SHP77 treated with DMSO at 0.1 percent for 48 hours (cell line): ENCODE data around the gene STAT4.
"Not testable (repeated sequence)": the region's sequence is repeated elsewhere in the genome, so short reads cannot be mapped to it uniquely, and the experiment has no call there.

Experiments used
- DNase-seq: peaks from one replicate; lab custom pipeline; 2025; lab: John Stamatoyannopoulos, UW

The STAT4 gene

DNA sequence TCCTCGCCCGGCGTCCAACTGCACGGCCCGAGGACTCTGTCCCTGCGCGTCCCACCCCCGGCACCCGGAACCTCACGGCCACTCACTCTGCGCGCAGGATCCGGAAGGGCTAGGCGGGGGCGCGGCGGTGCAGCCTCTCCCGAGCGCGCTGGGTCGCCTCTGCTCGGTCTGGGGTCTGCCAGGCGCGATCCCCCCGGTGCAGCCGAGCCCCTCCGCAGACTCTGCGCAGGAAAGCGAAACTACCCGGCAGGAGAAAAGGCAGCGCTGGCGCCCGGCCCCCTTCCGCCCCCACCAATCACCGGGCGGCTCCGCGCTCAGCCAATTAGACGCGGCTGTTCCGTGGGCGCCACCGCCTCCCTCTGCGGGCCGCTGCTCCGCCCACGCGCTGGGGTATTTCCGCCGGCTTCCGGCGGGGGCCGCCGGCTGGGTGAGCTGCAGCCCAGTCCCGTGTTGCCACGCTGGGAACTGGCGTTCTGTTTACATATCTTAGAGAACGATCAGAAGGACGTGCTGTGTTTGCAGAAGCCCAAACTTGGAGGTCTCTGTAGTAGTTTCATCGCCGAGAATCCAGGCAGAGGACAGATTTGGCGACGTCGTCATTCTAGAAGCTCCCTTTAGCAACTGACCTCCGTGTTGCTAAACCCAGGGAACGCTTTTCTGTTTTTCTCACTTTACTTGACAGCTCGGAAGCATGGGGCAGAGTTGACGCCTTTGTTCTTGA is 136.7 kb downstream of the STAT4 start, which contains the start of gene STAT1:
TSS of gene STAT1 (minus strand) at position 240 of the 721 bp plus-strand sequence. CDS start 4,168 bp downstream, outside the sequence.
- peak; percentile 85 for DNase-seq

DNA sequence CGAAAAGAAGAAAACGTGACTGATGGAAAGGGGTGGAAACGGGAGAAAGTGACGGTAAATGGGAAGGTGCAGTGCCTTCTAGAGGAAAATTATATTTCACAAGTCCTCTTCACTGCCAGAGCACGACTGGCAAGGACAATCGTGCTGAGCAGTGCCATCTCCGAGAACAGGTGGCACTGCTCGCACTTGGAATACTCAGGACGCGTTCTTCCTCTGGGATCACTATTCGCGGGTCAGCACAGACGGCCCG is 137.2 kb downstream of the STAT4 start:
- no peak for DNase-seq

DNA sequence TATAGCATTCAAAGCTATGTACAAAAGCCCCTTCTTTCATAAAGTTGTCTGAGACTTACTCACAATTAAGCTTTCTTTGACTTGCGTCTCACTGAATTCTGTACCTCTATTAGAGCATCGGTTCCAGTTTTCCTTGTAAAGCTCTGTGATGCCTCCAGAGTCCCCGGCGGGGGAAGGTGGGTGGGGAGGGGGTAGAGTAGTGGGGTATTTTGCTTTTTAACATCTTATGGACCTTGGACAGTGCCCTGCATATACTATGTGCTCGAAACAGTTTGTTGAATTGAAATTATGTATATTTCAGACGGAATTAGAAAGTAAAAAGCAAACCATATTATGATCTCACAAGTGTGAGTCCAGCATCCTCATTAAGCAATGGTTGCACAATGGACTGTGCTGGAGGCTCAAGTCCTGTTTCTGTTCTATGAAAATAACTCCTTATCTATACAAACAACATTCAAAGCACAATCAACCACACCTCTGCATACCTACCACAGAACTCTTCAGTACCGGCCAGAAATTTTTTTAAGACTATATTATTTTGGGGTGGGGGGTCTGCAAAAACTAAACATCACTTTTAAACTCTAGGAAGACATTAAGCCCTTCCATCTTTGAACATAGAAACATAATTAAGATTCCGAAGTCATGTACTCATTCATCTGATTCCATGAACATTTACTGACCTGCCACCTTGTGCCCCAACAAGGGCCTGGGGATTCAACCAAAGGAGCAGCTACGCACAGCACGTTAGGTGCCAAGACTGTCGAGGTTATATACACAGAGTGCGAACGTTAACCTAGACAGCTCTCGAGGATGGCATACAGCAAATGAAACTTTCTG is 137.7 kb downstream of the STAT4 start:
- DNase-seq, result no peak

DNA sequence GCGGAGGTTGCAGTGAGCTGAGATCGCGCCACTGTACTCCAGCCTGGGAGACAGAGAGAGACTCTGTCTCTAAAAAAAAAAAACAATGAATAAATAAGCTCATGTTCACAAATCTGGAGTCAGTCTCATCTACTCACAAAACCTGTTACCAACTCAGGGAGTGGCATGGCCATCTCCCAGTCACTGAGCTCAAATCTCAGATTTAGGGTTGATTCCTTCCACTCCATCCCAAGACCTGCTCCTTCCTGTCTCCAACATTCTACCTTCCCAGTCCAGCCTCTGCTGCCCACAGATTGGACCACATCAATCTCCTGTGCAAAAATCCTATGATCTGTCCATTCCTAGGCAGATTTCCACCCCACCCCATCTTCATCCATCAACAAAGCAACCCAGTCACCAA is 138.4 kb downstream of the STAT4 start:
- DNase-seq, result no peak

DNA sequence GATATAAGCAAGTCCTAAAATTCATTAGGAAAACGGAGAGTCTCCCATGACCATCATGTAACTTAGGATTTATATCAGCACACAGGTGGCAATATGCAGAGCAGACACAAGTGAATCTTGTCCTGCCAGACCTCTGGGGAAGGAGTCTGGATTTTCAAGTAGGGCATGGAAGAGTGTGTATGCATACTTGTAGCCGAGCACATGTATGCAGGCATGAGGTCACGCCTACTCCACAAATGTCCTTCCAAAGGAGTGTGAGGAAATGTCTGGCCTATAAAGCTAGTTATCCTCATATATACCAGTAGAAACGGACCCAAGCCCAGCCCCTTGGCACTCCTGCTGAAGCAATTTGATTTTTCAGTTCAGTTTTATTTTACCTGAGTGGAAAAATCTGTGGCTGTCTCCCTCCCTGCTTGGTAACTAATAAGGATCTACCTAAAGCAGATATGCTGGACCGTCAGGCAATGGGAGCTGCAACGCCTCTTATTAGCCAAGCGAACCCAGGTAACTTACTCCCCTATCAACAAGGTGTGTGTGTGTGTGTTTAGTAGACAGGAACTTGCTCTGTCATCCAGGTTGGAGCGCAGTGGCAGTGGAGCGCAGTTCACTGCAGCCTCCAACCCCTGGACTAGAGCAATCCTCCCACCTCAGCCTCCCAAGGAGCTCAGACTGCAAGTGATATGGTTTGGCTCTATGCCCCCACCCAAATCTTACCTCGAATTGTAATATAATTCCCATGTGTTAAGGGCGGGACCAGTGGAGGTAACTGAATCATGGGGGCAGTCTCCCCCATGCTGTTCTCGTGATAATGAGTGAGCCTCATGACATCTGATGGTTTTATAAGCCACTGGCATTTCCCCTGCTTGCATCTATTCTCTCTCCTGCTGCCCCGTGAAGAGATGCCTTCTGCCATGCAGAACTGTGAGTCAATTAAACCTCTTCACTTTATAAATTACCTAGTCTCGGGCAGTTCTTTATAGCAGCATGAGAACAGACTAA is 139.6 kb downstream of the STAT4 start:
- no peak for DNase-seq

DNA sequence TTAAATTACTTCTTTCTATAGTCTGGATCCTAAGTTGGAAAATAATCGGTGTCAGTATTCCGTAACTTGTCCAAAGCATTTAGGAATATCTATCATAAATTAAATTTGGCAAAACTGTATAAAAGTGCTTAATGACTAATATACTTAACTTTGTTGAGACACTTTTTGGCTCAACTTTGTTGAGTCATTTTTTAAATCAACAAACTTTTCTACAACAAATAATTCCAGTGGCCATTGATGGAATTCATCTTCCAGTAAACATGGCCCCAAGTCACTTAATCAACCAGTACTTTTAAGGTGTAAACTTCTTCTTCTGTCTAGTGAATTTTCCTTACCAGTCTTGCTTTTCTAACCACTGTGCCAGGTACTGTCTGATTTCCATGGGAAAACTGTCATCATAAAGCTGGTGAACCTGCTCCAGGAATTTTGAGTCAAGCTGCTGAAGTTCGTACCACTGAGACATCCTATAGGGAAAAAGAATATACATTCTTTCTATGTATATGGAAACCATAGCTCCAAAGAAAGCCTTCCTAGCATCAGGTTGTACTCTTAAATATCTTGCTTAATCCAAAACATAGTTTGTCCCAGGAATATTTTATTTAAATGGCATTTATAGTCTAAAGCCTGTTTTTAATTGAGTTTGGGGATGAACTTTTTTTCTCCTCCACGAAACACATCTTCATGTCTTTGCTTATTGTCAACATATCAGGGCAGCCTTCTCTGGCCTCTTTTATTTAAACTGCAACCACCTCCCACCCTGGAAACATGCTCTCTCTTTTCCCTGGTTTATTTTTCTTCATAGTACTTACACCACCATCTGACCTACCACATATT is 141.0 kb downstream of the STAT4 start:
- DNase-seq, result no peak

DNA sequence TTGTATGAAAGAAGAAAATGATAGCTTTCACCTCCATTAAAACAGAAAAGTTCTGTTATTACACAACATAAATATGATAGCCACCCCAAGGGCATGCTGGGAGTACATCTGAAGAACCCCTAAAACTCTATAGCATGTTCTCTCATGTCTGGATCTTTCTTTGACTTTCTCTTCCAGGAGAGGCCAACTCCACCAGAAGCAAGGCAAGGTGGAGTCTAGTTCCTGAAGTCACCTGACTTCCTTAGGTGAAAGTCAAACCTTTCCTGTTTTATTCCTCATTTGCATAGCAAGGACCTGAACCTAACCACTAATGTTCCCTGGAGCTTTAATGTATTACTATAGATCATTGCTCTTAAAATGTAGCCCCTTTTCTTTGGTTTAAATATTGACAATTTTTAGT is 142.5 kb downstream of the STAT4 start:
- DNase-seq, result no peak

DNA sequence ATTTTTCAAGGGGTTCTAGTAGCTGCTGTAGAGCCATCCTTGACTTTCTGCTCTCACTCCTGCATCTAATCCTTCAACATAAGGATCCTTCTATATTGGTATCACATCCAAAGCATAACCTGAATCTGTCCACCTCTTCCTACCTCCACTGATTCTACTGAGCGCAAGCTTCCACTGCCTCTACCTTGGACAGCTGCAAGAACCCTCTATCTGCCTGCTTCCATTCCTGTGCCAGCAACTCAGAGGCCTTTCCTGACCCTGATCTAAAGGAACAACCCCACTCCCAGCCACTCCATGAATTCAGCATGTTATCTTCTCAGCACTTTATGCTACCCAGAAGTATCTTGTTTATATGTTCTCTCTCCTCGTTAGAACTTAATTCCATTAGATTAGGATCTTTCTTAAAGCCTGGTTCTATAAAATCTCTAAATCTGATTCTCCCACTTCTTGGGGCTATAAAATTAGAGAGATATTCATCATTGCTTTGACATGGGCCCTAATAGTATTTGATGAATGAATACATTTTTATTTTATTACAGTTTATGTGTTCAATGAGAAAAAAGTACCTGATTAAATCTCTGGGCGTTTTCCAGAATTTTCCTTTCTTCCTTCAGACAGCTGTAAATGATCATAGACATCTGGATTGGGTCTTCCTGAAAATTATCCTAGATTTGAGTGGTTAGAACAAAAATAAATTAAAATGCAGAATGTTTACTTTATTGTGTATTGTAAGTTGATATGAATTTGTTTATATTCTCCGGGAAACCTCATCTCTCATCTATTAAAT is 143.6 kb downstream of the STAT4 start:
- no peak for DNase-seq

DNA sequence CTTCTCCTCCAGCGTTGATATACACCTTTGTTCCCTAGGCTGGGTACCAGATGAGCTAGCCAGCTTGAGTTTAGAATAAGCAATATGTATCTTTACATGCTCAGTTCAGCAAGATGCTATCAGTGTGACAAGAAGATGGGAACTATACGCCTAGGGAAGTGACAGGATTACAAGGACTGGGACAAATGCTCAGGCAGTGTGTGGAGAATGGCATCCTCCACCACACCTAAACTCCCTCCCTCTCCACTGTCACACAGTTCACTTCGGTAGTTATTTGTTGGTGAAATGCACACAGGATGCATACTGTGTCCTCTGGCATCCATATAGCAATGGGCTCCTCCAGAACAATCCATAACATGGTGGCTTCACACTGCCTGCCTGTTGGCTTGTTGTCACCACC is 144.5 kb downstream of the STAT4 start:
- no peak for DNase-seq

DNA sequence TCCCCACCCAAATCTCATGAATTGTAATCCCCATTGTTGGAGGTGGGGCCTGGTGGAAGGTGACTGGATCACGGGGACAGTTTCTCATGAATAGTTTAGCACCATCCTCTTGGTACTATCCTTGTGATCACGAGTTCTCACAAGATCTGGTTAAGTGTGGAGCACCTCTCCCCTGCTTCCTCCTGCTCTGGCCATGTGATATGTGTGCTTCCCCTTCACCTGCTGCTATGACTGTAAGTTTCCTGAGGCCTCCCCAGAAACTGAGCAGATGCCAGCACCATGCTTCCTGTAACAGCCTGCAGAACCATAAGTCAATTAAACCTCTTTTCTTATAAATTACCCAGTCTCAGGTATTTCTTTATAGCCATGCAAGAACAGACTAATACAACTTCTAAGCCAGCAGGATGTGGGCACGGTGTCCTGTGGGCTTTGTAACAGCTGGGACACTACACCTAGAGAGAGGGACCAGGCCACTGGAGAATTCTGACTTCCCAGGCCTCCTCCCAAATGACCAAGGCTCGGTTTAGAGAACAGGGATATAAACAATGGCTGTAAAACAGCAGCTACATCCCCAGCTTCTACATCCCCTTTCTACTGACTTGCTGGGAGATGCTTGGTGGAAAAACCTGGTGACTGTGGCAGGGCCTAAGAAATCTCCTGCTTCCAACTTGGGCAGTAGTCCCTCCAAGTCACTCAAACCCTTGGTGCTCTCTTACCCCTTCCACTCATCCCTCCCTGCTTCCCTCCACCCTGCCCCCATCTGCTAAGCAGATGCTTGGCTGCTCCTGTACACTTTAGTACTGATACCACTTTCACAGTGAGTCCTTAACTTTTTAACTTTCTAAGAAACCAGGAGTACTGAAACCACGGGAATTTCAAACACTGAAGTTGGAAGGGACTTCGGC is 147.1 kb downstream of the STAT4 start:
- no peak for DNase-seq

DNA sequence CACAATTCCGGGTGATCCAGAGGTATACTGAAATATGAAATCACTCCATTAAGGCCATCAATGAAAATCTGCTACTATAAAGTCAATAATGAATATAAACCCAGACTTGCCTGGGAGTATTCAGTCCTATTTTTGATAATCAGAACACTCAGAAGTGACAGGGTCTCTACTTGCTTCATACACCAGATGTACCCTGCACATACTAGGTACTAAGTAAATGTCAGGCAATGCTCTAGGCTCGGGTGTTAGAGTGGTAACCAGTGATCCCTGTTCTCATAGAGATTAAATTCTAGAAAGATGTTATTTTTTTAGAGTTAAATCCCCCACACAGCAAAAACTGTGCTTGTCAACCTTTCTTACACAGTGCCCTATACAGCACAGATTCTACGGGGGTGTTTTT is 149.2 kb downstream of the STAT4 start:
- DNase-seq, result no peak

DNA sequence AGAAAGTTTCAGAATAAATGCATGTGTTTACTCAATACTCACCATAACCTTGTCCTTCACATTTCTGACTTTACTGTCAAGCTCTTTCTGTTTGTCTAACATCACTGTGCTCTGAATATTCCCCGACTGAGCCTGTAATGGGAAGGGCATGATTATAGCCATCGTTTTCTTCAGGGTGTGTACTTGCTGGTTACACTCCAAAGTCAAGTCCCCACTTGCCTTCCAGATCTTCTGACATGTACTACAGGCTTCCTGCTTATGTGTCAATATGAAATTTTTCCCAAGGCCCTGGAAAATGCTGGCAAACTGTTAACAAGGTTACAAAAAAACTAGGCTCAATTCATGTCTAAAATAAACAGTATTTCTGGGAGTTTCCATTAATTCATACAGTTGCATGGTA is 149.8 kb downstream of the STAT4 start:
- no peak for DNase-seq

DNA sequence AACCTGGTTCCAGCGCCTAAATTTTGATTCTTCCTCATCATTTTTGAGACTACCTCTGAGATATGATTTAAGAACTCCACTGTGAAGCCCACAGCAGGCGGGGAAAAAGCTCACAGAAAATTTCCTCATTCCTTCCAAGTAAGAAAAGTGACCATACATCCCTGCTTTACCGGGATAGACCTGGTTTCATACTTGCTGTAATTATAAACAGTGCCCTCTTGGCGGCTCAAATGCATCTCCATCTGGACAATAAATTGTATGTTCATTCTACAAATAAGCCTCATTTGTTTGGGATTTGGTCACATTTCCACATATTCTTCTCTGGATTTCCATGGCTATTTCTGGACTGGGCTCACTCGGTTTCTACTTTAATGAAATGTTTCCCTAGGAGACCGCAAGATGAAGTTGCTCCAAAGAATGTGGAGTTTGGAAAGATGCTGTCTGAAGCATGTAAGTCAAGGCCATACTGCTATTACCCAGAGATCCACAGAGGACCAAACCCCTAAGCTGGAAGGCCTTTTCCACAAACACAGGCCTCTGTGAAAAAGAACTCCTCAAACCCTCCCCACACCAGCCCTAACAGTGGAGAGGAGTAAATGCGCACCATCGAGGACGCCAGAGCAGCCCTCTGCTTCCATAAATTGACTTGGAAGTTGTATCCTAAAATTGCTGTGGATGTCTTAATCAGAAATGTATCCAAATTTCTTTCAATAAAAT is 150.7 kb downstream of the STAT4 start:
- no peak for DNase-seq

DNA sequence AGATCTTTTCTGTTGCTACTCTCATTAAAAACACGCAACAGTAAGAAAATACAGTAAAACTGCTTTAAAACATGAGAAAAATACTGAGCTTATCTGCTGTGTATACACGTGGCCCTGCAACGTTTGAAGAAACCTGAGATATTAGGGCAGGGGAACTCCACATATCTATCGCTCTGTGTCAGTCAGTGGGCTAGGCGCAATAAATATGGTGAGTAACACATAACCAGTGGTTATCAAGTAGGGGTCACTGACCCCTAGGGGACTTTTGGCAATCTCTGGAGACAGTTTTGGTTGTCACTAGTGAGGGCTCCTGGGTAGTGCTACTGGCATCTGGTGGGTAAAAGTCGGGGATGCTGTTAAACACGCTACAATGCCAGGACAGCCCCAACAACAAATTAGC is 151.7 kb downstream of the STAT4 start:
- no peak for DNase-seq

DNA sequence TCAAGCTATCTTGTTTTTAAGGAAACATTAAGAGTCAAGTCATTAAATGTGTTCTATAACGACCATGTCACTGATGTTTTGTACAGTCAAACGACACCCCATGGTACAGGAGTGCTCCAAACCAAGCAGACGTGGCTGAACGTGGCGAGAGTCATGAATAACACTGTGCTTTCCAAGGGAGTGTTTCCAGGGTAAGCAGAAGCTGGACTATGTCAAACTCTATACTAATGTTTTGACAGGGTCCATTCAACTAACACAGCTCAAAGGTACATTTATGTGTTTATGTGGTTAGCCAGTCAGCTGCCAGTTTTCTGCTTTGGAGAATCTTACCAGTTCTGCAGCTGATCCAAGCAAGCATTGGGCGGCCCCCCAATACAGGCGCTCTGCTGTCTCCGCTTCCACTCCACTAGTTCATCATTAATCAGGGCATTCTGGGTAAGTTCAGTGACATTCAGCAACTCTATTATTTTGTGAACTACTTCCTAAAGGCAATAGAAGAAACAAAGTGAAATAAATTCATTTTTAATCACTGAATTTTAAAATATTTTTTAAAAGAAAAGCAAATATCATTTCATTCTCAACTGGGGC is 153.2 kb downstream of the STAT4 start:
- no peak for DNase-seq

DNA sequence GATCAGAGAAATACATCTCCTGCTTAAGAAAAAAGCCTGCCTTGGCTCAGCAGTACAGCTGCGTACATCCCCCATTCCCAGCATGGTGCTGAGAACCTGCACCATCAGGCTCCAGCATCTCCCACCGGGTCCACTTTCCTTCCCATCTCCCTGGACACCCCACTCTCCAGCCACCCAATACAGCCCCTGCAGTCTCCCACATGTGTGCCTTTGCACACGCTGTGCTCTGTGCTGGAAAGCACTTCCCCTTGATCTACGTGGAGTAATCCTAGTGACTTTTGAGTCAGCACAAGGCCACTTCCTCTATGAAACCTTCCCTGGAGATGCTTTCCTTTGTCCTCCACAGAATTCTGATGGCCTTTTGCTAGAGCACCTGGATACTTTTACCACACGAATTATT is 153.8 kb downstream of the STAT4 start:
- no peak for DNase-seq

DNA sequence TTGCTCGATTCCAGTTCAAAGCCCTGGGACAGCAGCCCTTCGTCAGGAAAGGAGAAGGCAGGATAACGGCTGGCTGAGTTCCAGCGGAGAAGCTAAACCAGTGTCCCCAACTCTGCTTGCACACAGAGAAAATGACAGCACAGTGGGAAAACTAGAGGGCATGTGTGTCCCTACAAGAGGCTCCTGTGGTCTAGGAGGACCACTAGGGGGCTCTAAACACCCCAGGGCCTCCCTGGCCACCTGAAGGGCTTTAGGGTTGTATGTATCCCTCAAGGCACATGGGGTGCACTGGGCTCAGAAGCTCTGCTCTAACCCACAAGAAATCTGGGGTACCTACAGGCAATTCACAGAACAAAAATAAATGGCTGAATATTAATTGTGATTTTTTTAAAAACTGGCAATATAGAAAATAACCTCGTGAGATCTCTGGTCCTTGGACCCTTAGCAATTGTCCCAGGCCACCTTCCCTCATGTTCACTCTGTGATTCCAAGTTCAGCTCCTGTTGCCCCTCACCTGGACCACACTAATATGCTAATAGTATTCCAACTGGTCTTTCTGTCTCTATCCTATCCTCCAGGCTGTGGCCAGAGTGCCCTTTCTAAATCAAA is 154.4 kb downstream of the STAT4 start:
- no peak for DNase-seq

DNA sequence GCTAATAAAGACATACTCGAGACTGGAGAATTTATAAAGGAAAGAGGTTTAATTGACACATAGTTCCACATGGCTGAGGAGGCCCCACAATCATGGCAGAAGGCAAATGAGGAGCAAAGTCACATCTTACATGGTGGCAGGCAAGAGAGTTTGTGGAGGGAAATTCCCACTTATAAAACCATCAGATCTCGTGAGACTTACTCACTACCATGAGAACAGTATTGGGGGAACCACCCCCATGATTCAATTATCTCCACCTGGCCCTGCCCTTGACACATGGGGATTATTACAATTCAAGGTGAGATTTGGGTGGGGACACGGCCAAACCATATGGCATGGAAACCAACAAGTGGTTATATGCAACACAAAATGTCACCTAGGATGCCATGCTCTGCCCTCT is 155.5 kb downstream of the STAT4 start:
- not testable (repeated sequence) for DNase-seq
